ENCODE results near the gene SOS1. TPM values are rescaled to one million over a fixed set of nuclear protein-coding genes. Genes with fewer than 3 reads are reported as not detected.

Gene SOS1
- total RNA-seq, 1 donor from 2014 or later, result 58.2 TPM

- no peak for DNase-seq (ENCODE audit: low spot score)
Observed at GRCh38 chr2:38934742-38935141, 186.1 kb downstream of the SOS1 start.

GRCh38 chr2:38933653-38934052, 187.2 kb downstream of the SOS1 start:
- DNase-seq (ENCODE audit: low spot score), result no peak

- no peak for DNase-seq (ENCODE audit: low spot score)
Observed at GRCh38 chr2:38932586-38932985, 188.3 kb downstream of the SOS1 start.

Other genes with a start within 250 kb of the SOS1 start
- 12.0 TPM for gene DHX57, start 245.1 kb downstream of the SOS1 start, total RNA-seq
- 15.2 TPM for gene MORN2, start 245.1 kb downstream of the SOS1 start, total RNA-seq
- gene ARHGEF33, start 231.2 kb downstream of the SOS1 start, total RNA-seq, result 0.35 TPM
- 0.96 TPM for gene CDKL4, start 122.9 kb upstream of the SOS1 start, total RNA-seq

Measured in mesenteric fat pad (tissue), 1 donor.